ENCODE data around the gene SUSD6. TPM values are rescaled to one million over a fixed set of nuclear protein-coding genes. Genes with fewer than 3 reads are reported as not detected.
A peak's percentile ranks its signal among the peaks of the same experiment; 100 is the strongest.

SUSD6 gene
- polyA plus RNA-seq, 1 of the 3 experiments (the other 2 are of a cell fraction) = 8.5 TPM

DNA sequence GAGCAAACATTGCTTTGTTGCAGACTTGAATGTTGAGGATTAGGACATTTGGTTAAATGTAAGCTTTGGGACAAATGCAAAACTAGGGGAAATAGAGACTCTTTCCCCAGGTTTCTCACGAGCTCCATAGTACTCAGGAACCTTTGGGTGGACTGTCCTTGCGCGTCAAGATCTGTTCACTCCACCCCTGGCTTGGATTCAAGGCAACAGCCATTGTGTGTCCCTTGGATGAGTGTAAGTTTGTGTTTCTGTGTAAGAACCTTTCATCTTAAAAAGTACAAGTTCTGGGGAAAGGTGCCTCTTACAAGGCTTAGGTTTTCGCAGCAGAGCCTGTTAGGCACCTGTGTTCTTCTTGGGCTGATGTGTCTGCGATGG, 3.7 kb downstream of the SUSD6 start:
- DNase-seq = no peak
- Histone ChIP-seq H3F3A (replicated peaks; ENCODE audit: insufficient read depth) (peaks cover 11% of the 10 kb centered on the region), H3K9me2 (no peaks in the 10 kb centered on the region), H4K20me1 (ENCODE audit: insufficient read depth) (no peaks in the 10 kb centered on the region), H3K36me3 (replicated peaks in 1 of 2; ENCODE audit: control insufficient read depth in 1 of 2, insufficient read depth in 2 of 2, low read length in 1 of 2) (no peaks in the 10 kb centered on the region), H3K4me1 (ENCODE audit: control insufficient read depth in 1 of 2, insufficient read depth in 2 of 2, low read depth in 1 of 2, low read length in 1 of 2) (peaks cover 12 to 31% of the 10 kb centered on the region in 2 experiments; a peak in 3 of 4 replicates), H3K9me3 (no peaks in the 10 kb centered on the region), H3K27ac (ENCODE audit: low read depth in 2 of 2, low read length in 1 of 2) (peak overlapping the region; percentile 73 to 86), H3K4me2 (peak overlapping the region; percentile 73), H3K9ac (no peak overlapping the region), H3K4me3 (ENCODE audit: low read depth in 2 of 2, low read length in 1 of 2) (peak overlapping the region in 1 of 2 experiments; percentile 34; a peak in 2 of 4 replicates), H3K27me3 (ENCODE audit: insufficient read depth) (no peaks in the 10 kb centered on the region), H3K79me2 (ENCODE audit: insufficient read depth) (peaks cover 63% of the 10 kb centered on the region), H2AFZ (ENCODE audit: low read depth) (no peak overlapping the region)
- ChIA-PET POLR2A (no interaction called here), CTCF (interaction anchor here (1.2 kb wide), 1 partner anchor 30 kb away, joined by 3 read pairs; no protein-coding TSS in a partner anchor)
- TF ChIP-seq TAF1 (IDR thresholded peaks at IDR 0.05; ENCODE audit: borderline replicate concordance, low read depth, low read length) (no peak), YY1 (IDR thresholded peaks at IDR 0.05; ENCODE audit: low read depth) (no peak), RXRA (IDR thresholded peaks at IDR 0.05; ENCODE audit: borderline replicate concordance, low read depth) (no peak), CHD2 (IDR thresholded peaks at IDR 0.05; ENCODE audit: low read length, partially characterized antibody) (no peak), SMC3 (IDR thresholded peaks at IDR 0.05; ENCODE audit: low read depth, low read length) (no peak), FOXM1 (IDR thresholded peaks at IDR 0.05; ENCODE audit: low read depth) (no peak), EZH2phosphoT487 (IDR thresholded peaks at IDR 0.05; ENCODE audit: borderline replicate concordance, low read depth) (no peak), TCF12 (IDR thresholded peaks at IDR 0.05) (no peak), GATA2 (CRISPR knock-in tag; IDR thresholded peaks at IDR 0.05) (no peak), TEAD4 (IDR thresholded peaks at IDR 0.05; ENCODE audit: borderline replicate concordance, insufficient read depth) (no peak), RFX5 (IDR thresholded peaks at IDR 0.05; ENCODE audit: low read length) (no peak), FOSL2 (IDR thresholded peaks at IDR 0.05; ENCODE audit: borderline replicate concordance, low read depth) (no peak)
- TF ChIP-seq, protein P1, sequence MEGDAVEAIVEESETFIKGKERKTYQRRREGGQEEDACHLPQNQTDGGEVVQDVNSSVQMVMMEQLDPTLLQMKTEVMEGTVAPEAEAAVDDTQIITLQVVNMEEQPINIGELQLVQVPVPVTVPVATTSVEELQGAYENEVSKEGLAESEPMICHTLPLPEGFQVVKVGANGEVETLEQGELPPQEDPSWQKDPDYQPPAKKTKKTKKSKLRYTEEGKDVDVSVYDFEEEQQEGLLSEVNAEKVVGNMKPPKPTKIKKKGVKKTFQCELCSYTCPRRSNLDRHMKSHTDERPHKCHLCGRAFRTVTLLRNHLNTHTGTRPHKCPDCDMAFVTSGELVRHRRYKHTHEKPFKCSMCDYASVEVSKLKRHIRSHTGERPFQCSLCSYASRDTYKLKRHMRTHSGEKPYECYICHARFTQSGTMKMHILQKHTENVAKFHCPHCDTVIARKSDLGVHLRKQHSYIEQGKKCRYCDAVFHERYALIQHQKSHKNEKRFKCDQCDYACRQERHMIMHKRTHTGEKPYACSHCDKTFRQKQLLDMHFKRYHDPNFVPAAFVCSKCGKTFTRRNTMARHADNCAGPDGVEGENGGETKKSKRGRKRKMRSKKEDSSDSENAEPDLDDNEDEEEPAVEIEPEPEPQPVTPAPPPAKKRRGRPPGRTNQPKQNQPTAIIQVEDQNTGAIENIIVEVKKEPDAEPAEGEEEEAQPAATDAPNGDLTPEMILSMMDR (IDR thresholded peaks at IDR 0.05) = no peak
- WGBS (ENCODE audit: low lambda C conversion rate) = 77% methylated on average over 5 of the region's 5 CpGs

DNA sequence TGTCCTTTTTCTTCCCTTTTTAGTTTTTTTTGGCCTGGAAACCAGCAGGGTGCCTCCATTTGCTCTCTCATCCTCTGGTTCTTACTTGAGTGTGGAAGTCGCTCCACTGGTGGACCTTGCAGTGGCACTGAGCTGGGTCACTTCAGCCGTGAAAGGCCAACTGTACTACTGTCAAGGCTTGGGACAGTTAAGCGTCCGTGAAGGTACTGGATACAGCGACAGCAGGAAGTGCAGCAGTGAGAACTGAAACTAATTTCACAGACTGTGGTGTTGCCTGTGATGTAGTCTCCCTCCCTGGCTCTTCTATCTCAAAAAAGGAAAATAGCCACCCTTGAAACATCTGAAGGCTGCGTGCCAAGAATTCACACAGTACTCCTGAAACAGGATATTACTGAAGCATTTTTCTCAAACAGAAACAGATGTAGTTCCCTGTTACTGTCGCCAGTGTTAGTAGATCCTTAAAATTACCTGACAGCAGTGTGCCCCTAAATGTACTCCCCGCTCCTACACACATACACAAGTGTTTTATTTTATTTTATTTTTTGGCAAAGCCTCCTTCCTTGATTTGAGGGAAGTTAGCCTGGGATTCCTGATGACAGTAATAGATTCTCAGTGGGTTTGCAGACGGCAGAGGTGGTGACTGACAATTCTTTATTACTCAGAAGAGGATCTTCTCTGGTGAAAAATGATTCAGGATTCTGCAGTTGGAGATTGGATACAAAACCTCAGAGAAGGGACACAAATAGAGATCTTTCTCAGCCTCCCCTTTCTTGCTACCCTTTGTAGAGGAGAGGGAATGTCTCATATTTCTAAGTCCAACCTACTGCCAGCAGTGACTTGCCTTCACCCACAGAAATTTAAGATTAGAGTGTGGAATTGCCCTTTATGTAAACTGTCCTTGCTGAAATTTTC, 4.4 kb downstream of the SUSD6 start:
- Histone ChIP-seq H3K4me2 (peak overlapping the region; percentile 73), H3K9ac (peak overlapping the region; percentile 26; the same call in 1 of the 2 replicates), H3K9me3 (no peaks in the 10 kb centered on the region), H3K27me3 (ENCODE audit: insufficient read depth) (no peaks in the 10 kb centered on the region), H3K9me2 (no peaks in the 10 kb centered on the region), H4K20me1 (ENCODE audit: insufficient read depth) (no peaks in the 10 kb centered on the region), H3K79me2 (ENCODE audit: insufficient read depth) (peaks cover 67% of the 10 kb centered on the region), H3K4me3 (ENCODE audit: low read depth in 2 of 2, low read length in 1 of 2) (peak overlapping the region; percentile 31 to 34; a peak in 3 of 4 replicates), H3K4me1 (ENCODE audit: control insufficient read depth in 1 of 2, insufficient read depth in 2 of 2, low read depth in 1 of 2, low read length in 1 of 2) (peaks cover 12 to 24% of the 10 kb centered on the region in 2 experiments; a peak in 3 of 4 replicates), H3K36me3 (replicated peaks in 1 of 2; ENCODE audit: control insufficient read depth in 1 of 2, insufficient read depth in 2 of 2, low read length in 1 of 2) (no peaks in the 10 kb centered on the region), H3K27ac (ENCODE audit: low read depth in 2 of 2, low read length in 1 of 2) (peak overlapping the region; percentile 73 to 86), H2AFZ (ENCODE audit: low read depth) (no peak overlapping the region; the same call in 1 of the 2 replicates), H3F3A (replicated peaks; ENCODE audit: insufficient read depth) (peaks cover 11% of the 10 kb centered on the region)
- no peak for DNase-seq
- WGBS (ENCODE audit: low lambda C conversion rate) = 45% methylated on average over 9 of the region's 9 CpGs
- CTCF ChIA-PET = interaction anchor here (1.2 to 1.4 kb wide), 2 partner anchors 14 to 31 kb away, joined by 3 read pairs; no protein-coding TSS in a partner anchor
- POLR2A ChIA-PET = no interaction called here
- TF ChIP-seq, protein P2, sequence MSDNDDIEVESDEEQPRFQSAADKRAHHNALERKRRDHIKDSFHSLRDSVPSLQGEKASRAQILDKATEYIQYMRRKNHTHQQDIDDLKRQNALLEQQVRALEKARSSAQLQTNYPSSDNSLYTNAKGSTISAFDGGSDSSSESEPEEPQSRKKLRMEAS (IDR thresholded peaks at IDR 0.05; ENCODE audit: low read depth) = peak; percentile 33; the same call in 1 of the 2 replicates
- TF ChIP-seq TEAD4 (IDR thresholded peaks at IDR 0.05; ENCODE audit: borderline replicate concordance, insufficient read depth) (0 out of 2 replicates have a peak, but pooled peaks have one; percentile 17), SIN3A (IDR thresholded peaks at IDR 0.05; ENCODE audit: borderline replicate concordance, low read depth, low read length) (peak; percentile 48; the same call in 1 of the 2 replicates), POLR2AphosphoS5 (IDR thresholded peaks at IDR 0.05; ENCODE audit: low read depth, low read length) (peak; percentile 42; the same call in 1 of the 2 replicates), MXI1 (IDR thresholded peaks at IDR 0.05; ENCODE audit: low read depth, low read length) (no peak), RFX5 (IDR thresholded peaks at IDR 0.05; ENCODE audit: low read length) (no peak), TCF12 (IDR thresholded peaks at IDR 0.05) (peak; percentile 81), NFIC (IDR thresholded peaks at IDR 0.05; ENCODE audit: borderline replicate concordance) (peak; percentile 82), GABPA (IDR thresholded peaks at IDR 0.05; ENCODE audit: low read depth) (no peak), RXRA (IDR thresholded peaks at IDR 0.05; ENCODE audit: borderline replicate concordance, low read depth) (no peak)
